SJSA1 (cell line): ENCODE results near the gene CDH23. TPM values are rescaled to one million over a fixed set of nuclear protein-coding genes. Genes with fewer than 3 reads are reported as not detected.
A peak's percentile ranks its signal among the peaks of the same experiment; 100 is the strongest.
"Not testable (repeated sequence)": the region's sequence is repeated elsewhere in the genome, so short reads cannot be mapped to it uniquely, and the experiment has no call there.

Source experiments
- DNase-seq, 2 experiments: peaks; one replicate each; pipeline ENCODE4 v3.0.0-alpha.2; 2015 to 2020; ENCODE audit warnings: low spot score in 2 of 2, low read depth in 1 of 2
- H3K27ac ChIP-seq: fragments of 250-450 bp; sonication (Bioruptor Pico); 2 replicates; pipeline ENCODE4 v1.5.1; 2020; ENCODE audit warnings: mild to moderate bottlenecking, moderate library complexity
- H3K27me3 ChIP-seq: fragments of 250-450 bp; sonication (Bioruptor Pico); replicated peaks from 2 replicates; pipeline ENCODE4 v1.5.1; 2020; ENCODE audit warnings: mild to moderate bottlenecking, moderate library complexity
- H3K36me3 ChIP-seq: fragments of 250-450 bp; sonication (Bioruptor Pico); 2 replicates; pipeline ENCODE4 v1.5.1; 2020; ENCODE audit warnings: mild to moderate bottlenecking
- H3K4me1 ChIP-seq: fragments of 250-450 bp; sonication (Bioruptor Pico); replicated peaks from 2 replicates; pipeline ENCODE4 v1.6.1; 2021; ENCODE audit warnings: mild to moderate bottlenecking
- H3K4me3 ChIP-seq: fragments of 250-450 bp; sonication (Bioruptor Pico); 2 replicates; pipeline ENCODE4 v1.5.1; 2020; ENCODE audit warnings: mild to moderate bottlenecking
- H3K9me3 ChIP-seq: fragments of 250-450 bp; sonication (Bioruptor Pico); replicated peaks from 2 replicates; pipeline ENCODE4 v1.5.1; 2020; ENCODE audit warnings: mild to moderate bottlenecking
- total RNA-seq: library from RNA; depleted of rRNA; stranded (reverse); fragments of >200 nt; shearing (Covaris generic); gene quantifications from 2 replicates; pipeline ENCODE4 v1.2.3, GENCODE V29; 2014; rRNA removed

Gene CDH23
- total RNA-seq = 0.16 and 0.37 TPM in 2 replicates

- DNase-seq = peak; percentile 23 to 43
- Histone ChIP-seq H3K27me3 (peaks cover 57% of the 10 kb centered on the region), H3K27ac (no peak within 1 kb of the TSS), H3K36me3 (no peaks in the 10 kb centered on the region), H3K9me3 (peaks cover 2% of the 10 kb centered on the region; the same call in 1 of the 2 replicates), H3K4me3 (peak within 1 kb of the TSS; percentile 27), H3K4me1 (peaks cover 15% of the 10 kb centered on the region)
Observed at GRCh38 chr10:71396711-71397295, at the start of gene CDH23. TSS of gene CDH23 (plus strand) at chr10:71396920. CDS start at chr10:71439832, 42,912 bp downstream.

- no peak for DNase-seq
- H3K4me3 ChIP-seq = no peak overlapping the region
- no peaks in the 10 kb centered on the region for H3K4me1 ChIP-seq
- no peaks in the 10 kb centered on the region for H3K9me3 ChIP-seq
- no peak overlapping the region for H3K27ac ChIP-seq
- no peaks in the 10 kb centered on the region for H3K27me3 ChIP-seq
- no peaks in the 10 kb centered on the region for H3K36me3 ChIP-seq
Observed at GRCh38 chr10:71347587-71348395, 48.9 kb upstream of the CDH23 start.

- no peak overlapping the region for H3K27ac ChIP-seq
- no peak for DNase-seq
- no peaks in the 10 kb centered on the region for H3K27me3 ChIP-seq
- no peaks in the 10 kb centered on the region for H3K9me3 ChIP-seq
- H3K36me3 ChIP-seq = no peaks in the 10 kb centered on the region
- H3K4me3 ChIP-seq = no peak overlapping the region
- H3K4me1 ChIP-seq = no peaks in the 10 kb centered on the region
Observed at GRCh38 chr10:71348850-71349249, 47.9 kb upstream of the CDH23 start.

- no peaks in the 10 kb centered on the region for H3K9me3 ChIP-seq
- H3K4me3 ChIP-seq = no peak overlapping the region
- H3K36me3 ChIP-seq = no peaks in the 10 kb centered on the region
- H3K27ac ChIP-seq = no peak overlapping the region
- no peaks in the 10 kb centered on the region for H3K4me1 ChIP-seq
- no peaks in the 10 kb centered on the region for H3K27me3 ChIP-seq
- DNase-seq = no peak
Observed at GRCh38 chr10:71349406-71349805, 47.3 kb upstream of the CDH23 start.

GRCh38 chr10:71351087-71351486 is 45.6 kb upstream of the CDH23 start:
- Histone ChIP-seq H3K4me3 (no peak overlapping the region), H3K27me3 (no peaks in the 10 kb centered on the region)
- no peak for DNase-seq

GRCh38 chr10:71351628-71352319 is 44.9 kb upstream of the CDH23 start:
- no peaks in the 10 kb centered on the region for H3K36me3 ChIP-seq
- no peaks in the 10 kb centered on the region for H3K27me3 ChIP-seq
- H3K4me3 ChIP-seq = no peak overlapping the region
- no peak overlapping the region for H3K27ac ChIP-seq
- no peak for DNase-seq
- H3K4me1 ChIP-seq = no peaks in the 10 kb centered on the region
- H3K9me3 ChIP-seq = no peaks in the 10 kb centered on the region

More at GRCh38 chr10:71351087-71351486, 45.6 kb upstream of the CDH23 start:
- no peaks in the 10 kb centered on the region for H3K36me3 ChIP-seq
- no peaks in the 10 kb centered on the region for H3K9me3 ChIP-seq
- H3K4me1 ChIP-seq = no peaks in the 10 kb centered on the region
- no peak overlapping the region for H3K27ac ChIP-seq

GRCh38 chr10:71353639-71354038 is 43.1 kb upstream of the CDH23 start:
- no peak for DNase-seq
- Histone ChIP-seq H3K9me3 (no peaks in the 10 kb centered on the region), H3K4me3 (no peak overlapping the region), H3K36me3 (no peaks in the 10 kb centered on the region), H3K4me1 (no peaks in the 10 kb centered on the region), H3K27me3 (no peaks in the 10 kb centered on the region), H3K27ac (no peak overlapping the region)

GRCh38 chr10:71354776-71355175 is 41.9 kb upstream of the CDH23 start:
- H3K9me3 ChIP-seq = no peaks in the 10 kb centered on the region
- DNase-seq = no peak
- no peaks in the 10 kb centered on the region for H3K27me3 ChIP-seq
- no peaks in the 10 kb centered on the region for H3K4me1 ChIP-seq
- H3K27ac ChIP-seq = no peak overlapping the region
- H3K4me3 ChIP-seq = no peak overlapping the region
- H3K36me3 ChIP-seq = no peaks in the 10 kb centered on the region

- no peaks in the 10 kb centered on the region for H3K4me1 ChIP-seq
- H3K9me3 ChIP-seq = no peaks in the 10 kb centered on the region
- no peaks in the 10 kb centered on the region for H3K36me3 ChIP-seq
- no peak overlapping the region for H3K27ac ChIP-seq
- no peak for DNase-seq
- H3K27me3 ChIP-seq = no peaks in the 10 kb centered on the region
- H3K4me3 ChIP-seq = no peak overlapping the region
Observed at GRCh38 chr10:71355886-71356285, 40.8 kb upstream of the CDH23 start.

- no peak overlapping the region for H3K4me3 ChIP-seq
- no peak overlapping the region for H3K27ac ChIP-seq
- no peaks in the 10 kb centered on the region for H3K4me1 ChIP-seq
- H3K9me3 ChIP-seq = no peaks in the 10 kb centered on the region
- no peaks in the 10 kb centered on the region for H3K36me3 ChIP-seq
- DNase-seq = no peak
- no peaks in the 10 kb centered on the region for H3K27me3 ChIP-seq
Observed at GRCh38 chr10:71357792-71358265, 38.9 kb upstream of the CDH23 start.

GRCh38 chr10:71358277-71358676 is 38.4 kb upstream of the CDH23 start:
- no peak for DNase-seq
- no peaks in the 10 kb centered on the region for H3K9me3 ChIP-seq
- no peak overlapping the region for H3K27ac ChIP-seq
- H3K27me3 ChIP-seq = no peaks in the 10 kb centered on the region
- H3K4me3 ChIP-seq = no peak overlapping the region
- no peaks in the 10 kb centered on the region for H3K36me3 ChIP-seq
- H3K4me1 ChIP-seq = no peaks in the 10 kb centered on the region

GRCh38 chr10:71358906-71359305 is 37.8 kb upstream of the CDH23 start:
- not testable (repeated sequence) for H3K27ac ChIP-seq, H3K27me3 ChIP-seq, DNase-seq, H3K9me3 ChIP-seq, H3K36me3 ChIP-seq, H3K4me1 ChIP-seq, H3K4me3 ChIP-seq

- no peaks in the 10 kb centered on the region for H3K36me3 ChIP-seq
- H3K27ac ChIP-seq = no peak overlapping the region
- no peak overlapping the region for H3K4me3 ChIP-seq
- no peaks in the 10 kb centered on the region for H3K9me3 ChIP-seq
- H3K4me1 ChIP-seq = peaks cover 2% of the 10 kb centered on the region; the same call in 1 of the 2 replicates
- H3K27me3 ChIP-seq = no peaks in the 10 kb centered on the region
- DNase-seq = no peak
Observed at GRCh38 chr10:71359364-71360046, 37.2 kb upstream of the CDH23 start.
